Measurements from ENCODE around the gene RNF187. TPM values are rescaled to one million over a fixed set of nuclear protein-coding genes. Genes with fewer than 3 reads are reported as not detected.

RNF187 gene
- total RNA-seq, 1 experiment from 2014 or later = 141 TPM

DNA sequence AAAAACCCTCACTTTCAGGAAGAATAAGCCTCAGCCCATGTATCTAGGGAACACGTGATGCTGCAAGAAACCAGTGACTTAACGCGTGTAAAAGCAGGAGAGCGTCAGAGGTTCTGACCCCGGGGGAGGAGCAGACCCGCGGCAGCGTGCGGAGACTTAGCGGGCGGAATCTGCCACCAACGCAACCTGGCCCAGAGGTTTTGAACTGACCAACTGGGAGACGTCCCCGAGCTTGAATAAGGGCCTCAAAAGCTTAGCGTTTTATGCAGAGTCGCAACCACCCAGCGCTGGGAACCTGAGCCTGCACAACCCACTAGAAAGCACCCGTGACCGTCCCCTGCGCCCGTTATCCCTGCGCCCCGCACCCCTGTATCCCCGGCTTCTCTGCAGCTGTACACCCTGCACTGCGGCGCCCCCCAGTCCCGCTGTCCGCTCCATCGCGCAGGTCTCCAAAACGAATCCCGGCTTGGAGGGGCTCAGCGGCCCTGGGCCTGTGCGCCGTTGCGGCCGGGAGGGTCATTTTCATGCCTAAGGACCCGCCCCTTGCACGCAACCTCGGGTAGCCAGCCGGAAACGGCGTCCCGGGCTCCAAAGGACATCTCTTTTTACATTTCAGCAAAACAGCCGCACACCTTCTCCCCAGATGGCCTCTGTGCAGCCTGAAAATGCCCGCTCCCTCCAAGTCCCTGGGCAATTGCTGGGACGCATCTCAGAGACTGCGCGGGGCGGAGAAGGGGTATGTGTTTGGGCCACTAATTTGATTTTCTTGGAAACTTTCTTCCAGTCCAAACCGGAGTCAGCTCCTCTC lies 41.1 kb upstream of the RNF187 start (continued):
- TF ChIP-seq, protein P1, sequence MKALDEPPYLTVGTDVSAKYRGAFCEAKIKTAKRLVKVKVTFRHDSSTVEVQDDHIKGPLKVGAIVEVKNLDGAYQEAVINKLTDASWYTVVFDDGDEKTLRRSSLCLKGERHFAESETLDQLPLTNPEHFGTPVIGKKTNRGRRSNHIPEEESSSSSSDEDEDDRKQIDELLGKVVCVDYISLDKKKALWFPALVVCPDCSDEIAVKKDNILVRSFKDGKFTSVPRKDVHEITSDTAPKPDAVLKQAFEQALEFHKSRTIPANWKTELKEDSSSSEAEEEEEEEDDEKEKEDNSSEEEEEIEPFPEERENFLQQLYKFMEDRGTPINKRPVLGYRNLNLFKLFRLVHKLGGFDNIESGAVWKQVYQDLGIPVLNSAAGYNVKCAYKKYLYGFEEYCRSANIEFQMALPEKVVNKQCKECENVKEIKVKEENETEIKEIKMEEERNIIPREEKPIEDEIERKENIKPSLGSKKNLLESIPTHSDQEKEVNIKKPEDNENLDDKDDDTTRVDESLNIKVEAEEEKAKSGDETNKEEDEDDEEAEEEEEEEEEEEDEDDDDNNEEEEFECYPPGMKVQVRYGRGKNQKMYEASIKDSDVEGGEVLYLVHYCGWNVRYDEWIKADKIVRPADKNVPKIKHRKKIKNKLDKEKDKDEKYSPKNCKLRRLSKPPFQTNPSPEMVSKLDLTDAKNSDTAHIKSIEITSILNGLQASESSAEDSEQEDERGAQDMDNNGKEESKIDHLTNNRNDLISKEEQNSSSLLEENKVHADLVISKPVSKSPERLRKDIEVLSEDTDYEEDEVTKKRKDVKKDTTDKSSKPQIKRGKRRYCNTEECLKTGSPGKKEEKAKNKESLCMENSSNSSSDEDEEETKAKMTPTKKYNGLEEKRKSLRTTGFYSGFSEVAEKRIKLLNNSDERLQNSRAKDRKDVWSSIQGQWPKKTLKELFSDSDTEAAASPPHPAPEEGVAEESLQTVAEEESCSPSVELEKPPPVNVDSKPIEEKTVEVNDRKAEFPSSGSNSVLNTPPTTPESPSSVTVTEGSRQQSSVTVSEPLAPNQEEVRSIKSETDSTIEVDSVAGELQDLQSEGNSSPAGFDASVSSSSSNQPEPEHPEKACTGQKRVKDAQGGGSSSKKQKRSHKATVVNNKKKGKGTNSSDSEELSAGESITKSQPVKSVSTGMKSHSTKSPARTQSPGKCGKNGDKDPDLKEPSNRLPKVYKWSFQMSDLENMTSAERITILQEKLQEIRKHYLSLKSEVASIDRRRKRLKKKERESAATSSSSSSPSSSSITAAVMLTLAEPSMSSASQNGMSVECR (CRISPR knock-in tag; IDR thresholded peaks at IDR 0.05; ENCODE audit: borderline replicate concordance) = peak; percentile 79; the same call in 1 of the 2 replicates
- TF ChIP-seq SOX15 (CRISPR knock-in tag; IDR thresholded peaks at IDR 0.05) (no peak), SP1 (CRISPR knock-in tag; conservative IDR thresholded peaks at IDR 0.05) (peak; percentile 35; the same call in 1 of the 2 replicates)
- TF ChIP-seq, protein P2, sequence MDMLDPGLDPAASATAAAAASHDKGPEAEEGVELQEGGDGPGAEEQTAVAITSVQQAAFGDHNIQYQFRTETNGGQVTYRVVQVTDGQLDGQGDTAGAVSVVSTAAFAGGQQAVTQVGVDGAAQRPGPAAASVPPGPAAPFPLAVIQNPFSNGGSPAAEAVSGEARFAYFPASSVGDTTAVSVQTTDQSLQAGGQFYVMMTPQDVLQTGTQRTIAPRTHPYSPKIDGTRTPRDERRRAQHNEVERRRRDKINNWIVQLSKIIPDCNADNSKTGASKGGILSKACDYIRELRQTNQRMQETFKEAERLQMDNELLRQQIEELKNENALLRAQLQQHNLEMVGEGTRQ (CRISPR knock-in tag; IDR thresholded peaks at IDR 0.05) = peak; percentile 80
- TF ChIP-seq, protein P3, sequence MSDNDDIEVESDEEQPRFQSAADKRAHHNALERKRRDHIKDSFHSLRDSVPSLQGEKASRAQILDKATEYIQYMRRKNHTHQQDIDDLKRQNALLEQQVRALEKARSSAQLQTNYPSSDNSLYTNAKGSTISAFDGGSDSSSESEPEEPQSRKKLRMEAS (CRISPR knock-in tag; IDR thresholded peaks at IDR 0.05) = peak; percentile 54; the same call in 1 of the 2 replicates
- TF ChIP-seq, protein P4, sequence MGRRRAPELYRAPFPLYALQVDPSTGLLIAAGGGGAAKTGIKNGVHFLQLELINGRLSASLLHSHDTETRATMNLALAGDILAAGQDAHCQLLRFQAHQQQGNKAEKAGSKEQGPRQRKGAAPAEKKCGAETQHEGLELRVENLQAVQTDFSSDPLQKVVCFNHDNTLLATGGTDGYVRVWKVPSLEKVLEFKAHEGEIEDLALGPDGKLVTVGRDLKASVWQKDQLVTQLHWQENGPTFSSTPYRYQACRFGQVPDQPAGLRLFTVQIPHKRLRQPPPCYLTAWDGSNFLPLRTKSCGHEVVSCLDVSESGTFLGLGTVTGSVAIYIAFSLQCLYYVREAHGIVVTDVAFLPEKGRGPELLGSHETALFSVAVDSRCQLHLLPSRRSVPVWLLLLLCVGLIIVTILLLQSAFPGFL (CRISPR knock-in tag; IDR thresholded peaks at IDR 0.05; ENCODE audit: borderline replicate concordance) = no peak

DNA sequence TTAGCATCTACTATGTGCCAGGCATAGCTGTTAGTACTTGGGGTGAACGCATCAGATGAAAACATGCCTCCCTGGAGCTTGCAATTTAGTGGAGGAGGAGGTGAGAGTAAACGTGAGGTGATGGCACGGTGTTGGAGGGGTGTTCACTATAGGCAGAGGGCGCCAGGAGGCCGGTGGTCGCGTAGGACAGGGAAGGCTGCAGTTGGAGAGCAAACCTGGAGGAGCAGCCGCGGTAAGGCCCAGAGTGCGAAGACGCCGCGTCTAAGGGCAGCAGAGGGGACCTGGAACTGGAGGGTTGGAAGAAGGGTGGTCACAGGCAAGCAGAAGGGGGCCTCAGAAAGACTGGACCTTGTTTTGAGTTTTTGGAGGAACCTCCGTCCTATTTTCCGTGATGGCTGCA lies 40.3 kb upstream of the RNF187 start:
- peak; percentile 57 for DNase-seq (ENCODE audit: low spot score)

More for the DNA sequence above, 40.3 kb upstream of the RNF187 start:
- ChIA-PET CTCF (interaction anchor here (0.9 to 3.0 kb wide), 5 partner anchors 11 to 106 kb away, joined by 3 to 10 read pairs (median 3); partner anchors contain the start of gene TRIM11), POLR2A (interaction anchor here (1.2 to 1.7 kb wide), 2 partner anchors 11 to 233 kb away, joined by 5 to 19 read pairs; a partner anchor contains a TSS)
- H3K27me3 Mint-ChIP-seq (ENCODE audit: low read depth) = peaks cover 68% of the 10 kb centered on the region
- peak overlapping the region; percentile 85 for H3K4me3 Mint-ChIP-seq
- H3K9me3 Mint-ChIP-seq = no peaks in the 10 kb centered on the region
- peaks cover 16% of the 10 kb centered on the region for H3K4me1 Mint-ChIP-seq
- peak; percentile 81 for ATAC-seq
- TF ChIP-seq ZNF263 (CRISPR knock-in tag; IDR thresholded peaks at IDR 0.05; ENCODE audit: low read depth) = no peak
- no peak for TF ChIP-seq ZNF317 (CRISPR knock-in tag; IDR thresholded peaks at IDR 0.05; ENCODE audit: borderline replicate concordance, low read depth)
- TF ChIP-seq, protein P5, sequence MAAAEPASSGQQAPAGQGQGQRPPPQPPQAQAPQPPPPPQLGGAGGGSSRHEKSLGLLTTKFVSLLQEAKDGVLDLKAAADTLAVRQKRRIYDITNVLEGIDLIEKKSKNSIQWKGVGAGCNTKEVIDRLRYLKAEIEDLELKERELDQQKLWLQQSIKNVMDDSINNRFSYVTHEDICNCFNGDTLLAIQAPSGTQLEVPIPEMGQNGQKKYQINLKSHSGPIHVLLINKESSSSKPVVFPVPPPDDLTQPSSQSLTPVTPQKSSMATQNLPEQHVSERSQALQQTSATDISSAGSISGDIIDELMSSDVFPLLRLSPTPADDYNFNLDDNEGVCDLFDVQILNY (CRISPR knock-in tag; IDR thresholded peaks at IDR 0.05) = no peak
- TF ChIP-seq, protein P6, sequence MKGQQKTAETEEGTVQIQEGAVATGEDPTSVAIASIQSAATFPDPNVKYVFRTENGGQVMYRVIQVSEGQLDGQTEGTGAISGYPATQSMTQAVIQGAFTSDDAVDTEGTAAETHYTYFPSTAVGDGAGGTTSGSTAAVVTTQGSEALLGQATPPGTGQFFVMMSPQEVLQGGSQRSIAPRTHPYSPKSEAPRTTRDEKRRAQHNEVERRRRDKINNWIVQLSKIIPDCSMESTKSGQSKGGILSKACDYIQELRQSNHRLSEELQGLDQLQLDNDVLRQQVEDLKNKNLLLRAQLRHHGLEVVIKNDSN (CRISPR knock-in tag; IDR thresholded peaks at IDR 0.05) = no peak
- no peak for TF ChIP-seq GABPB1 (CRISPR knock-in tag; IDR thresholded peaks at IDR 0.05)
- no peak for TF ChIP-seq CREM (CRISPR knock-in tag; IDR thresholded peaks at IDR 0.05)
- no peak for TF ChIP-seq TEAD4 (CRISPR knock-in tag; IDR thresholded peaks at IDR 0.05)
- TF ChIP-seq NFATC4 (CRISPR knock-in tag; IDR thresholded peaks at IDR 0.05) = no peak
- TF ChIP-seq, protein P3 (CRISPR knock-in tag; IDR thresholded peaks at IDR 0.05) = 0 out of 2 replicates have a peak, but pooled peaks have one; percentile 26
- TF ChIP-seq, protein P7, sequence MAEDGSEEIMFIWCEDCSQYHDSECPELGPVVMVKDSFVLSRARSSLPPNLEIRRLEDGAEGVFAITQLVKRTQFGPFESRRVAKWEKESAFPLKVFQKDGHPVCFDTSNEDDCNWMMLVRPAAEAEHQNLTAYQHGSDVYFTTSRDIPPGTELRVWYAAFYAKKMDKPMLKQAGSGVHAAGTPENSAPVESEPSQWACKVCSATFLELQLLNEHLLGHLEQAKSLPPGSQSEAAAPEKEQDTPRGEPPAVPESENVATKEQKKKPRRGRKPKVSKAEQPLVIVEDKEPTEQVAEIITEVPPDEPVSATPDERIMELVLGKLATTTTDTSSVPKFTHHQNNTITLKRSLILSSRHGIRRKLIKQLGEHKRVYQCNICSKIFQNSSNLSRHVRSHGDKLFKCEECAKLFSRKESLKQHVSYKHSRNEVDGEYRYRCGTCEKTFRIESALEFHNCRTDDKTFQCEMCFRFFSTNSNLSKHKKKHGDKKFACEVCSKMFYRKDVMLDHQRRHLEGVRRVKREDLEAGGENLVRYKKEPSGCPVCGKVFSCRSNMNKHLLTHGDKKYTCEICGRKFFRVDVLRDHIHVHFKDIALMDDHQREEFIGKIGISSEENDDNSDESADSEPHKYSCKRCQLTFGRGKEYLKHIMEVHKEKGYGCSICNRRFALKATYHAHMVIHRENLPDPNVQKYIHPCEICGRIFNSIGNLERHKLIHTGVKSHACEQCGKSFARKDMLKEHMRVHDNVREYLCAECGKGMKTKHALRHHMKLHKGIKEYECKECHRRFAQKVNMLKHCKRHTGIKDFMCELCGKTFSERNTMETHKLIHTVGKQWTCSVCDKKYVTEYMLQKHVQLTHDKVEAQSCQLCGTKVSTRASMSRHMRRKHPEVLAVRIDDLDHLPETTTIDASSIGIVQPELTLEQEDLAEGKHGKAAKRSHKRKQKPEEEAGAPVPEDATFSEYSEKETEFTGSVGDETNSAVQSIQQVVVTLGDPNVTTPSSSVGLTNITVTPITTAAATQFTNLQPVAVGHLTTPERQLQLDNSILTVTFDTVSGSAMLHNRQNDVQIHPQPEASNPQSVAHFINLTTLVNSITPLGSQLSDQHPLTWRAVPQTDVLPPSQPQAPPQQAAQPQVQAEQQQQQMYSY (CRISPR knock-in tag; IDR thresholded peaks at IDR 0.05) = peak; percentile 68; the same call in 1 of the 2 replicates
- TF ChIP-seq ESRRA (CRISPR knock-in tag; IDR thresholded peaks at IDR 0.05; ENCODE audit: borderline replicate concordance) = no peak
- TF ChIP-seq, protein P8, sequence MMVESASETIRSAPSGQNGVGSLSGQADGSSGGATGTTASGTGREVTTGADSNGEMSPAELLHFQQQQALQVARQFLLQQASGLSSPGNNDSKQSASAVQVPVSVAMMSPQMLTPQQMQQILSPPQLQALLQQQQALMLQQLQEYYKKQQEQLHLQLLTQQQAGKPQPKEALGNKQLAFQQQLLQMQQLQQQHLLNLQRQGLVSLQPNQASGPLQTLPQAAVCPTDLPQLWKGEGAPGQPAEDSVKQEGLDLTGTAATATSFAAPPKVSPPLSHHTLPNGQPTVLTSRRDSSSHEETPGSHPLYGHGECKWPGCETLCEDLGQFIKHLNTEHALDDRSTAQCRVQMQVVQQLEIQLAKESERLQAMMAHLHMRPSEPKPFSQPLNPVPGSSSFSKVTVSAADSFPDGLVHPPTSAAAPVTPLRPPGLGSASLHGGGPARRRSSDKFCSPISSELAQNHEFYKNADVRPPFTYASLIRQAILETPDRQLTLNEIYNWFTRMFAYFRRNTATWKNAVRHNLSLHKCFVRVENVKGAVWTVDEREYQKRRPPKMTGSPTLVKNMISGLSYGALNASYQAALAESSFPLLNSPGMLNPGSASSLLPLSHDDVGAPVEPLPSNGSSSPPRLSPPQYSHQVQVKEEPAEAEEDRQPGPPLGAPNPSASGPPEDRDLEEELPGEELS (CRISPR knock-in tag; IDR thresholded peaks at IDR 0.05) = no peak
- TF ChIP-seq, protein P2 (CRISPR knock-in tag; IDR thresholded peaks at IDR 0.05) = no peak
- no peaks in the 10 kb centered on the region for H3K36me3 Mint-ChIP-seq
- H3K27ac Mint-ChIP-seq = no peak overlapping the region

Measured in WTC11 (cell line).